Hematopoietic multipotent progenitor cell treated with erythropoietin and hydrocortisone succinate and interleukin-3 and kit ligand, for 15 days (in vitro differentiated cells): ENCODE results near the gene NME4.

Experiments
- DNase-seq: peaks from one replicate; pipeline ENCODE4 v3.0.0-alpha.2; 2015; ENCODE audit warnings: low spot score

NME4 gene

GRCh38 chr16:363766-364490 lies 33.1 kb upstream of the NME4 start:
- DNase-seq = no peak

- no peak for DNase-seq
Measured at GRCh38 chr16:364595-365491, 32.2 kb upstream of the NME4 start.

- DNase-seq = no peak
Measured at GRCh38 chr16:366476-366875, 30.5 kb upstream of the NME4 start.

- no peak for DNase-seq
Measured at GRCh38 chr16:367333-367903, 29.6 kb upstream of the NME4 start.

- DNase-seq = no peak
Measured at GRCh38 chr16:368388-369158, 28.4 kb upstream of the NME4 start.

- no peak for DNase-seq
Measured at GRCh38 chr16:369275-369865, 27.6 kb upstream of the NME4 start.

- DNase-seq = no peak
Measured at GRCh38 chr16:369866-370436, 27.0 kb upstream of the NME4 start.

GRCh38 chr16:370443-370842 lies 26.6 kb upstream of the NME4 start, which contains the start of gene MRPL28:
MRPL28 (minus strand) TSS chr16:370538; CDS start chr16:370218, 320 bp downstream.
- peak; percentile 95 for DNase-seq

GRCh38 chr16:370979-371514 lies 26.0 kb upstream of the NME4 start:
- no peak for DNase-seq

GRCh38 chr16:371515-372301 lies 25.3 kb upstream of the NME4 start:
- DNase-seq = no peak

GRCh38 chr16:372302-372983 lies 24.6 kb upstream of the NME4 start:
- DNase-seq = no peak

- DNase-seq = no peak
Measured at GRCh38 chr16:373020-373598, 23.9 kb upstream of the NME4 start.

GRCh38 chr16:373848-374615 lies 23.0 kb upstream of the NME4 start:
- DNase-seq = no peak

- no peak for DNase-seq
Measured at GRCh38 chr16:374616-374926, 22.4 kb upstream of the NME4 start.

- no peak for DNase-seq
Measured at GRCh38 chr16:375212-375611, 21.8 kb upstream of the NME4 start.

- no peak for DNase-seq
Measured at GRCh38 chr16:375927-376816, 20.8 kb upstream of the NME4 start.

- no peak for DNase-seq
Measured at GRCh38 chr16:376817-377418, 20.1 kb upstream of the NME4 start.
